Esophagus squamous epithelium (tissue), 4 donors: ENCODE data around the gene CILP2.

ENCODE experiments used
- CTCF ChIP-seq, 6 experiments: fragments of 450-650 bp in 4 of 6; fragments of 200-600 bp in 2 of 6; sonication (generic) in 2 of 6; IDR thresholded peaks; one replicate each; pipeline ENCODE4 v1.5.1; 2016 to 2019; ENCODE audit warnings: antibody characterized with exemption in 6 of 6, mild to moderate bottlenecking in 4 of 6, moderate library complexity in 4 of 6
- POLR2A ChIP-seq, 4 donors: fragments of 450-650 bp; IDR thresholded peaks; one replicate each; pipeline ENCODE4 v1.6.1; 2017; ENCODE audit warnings: antibody characterized with exemption in 4 of 4, mild to moderate bottlenecking in 4 of 4, moderate library complexity in 3 of 4

- TF ChIP-seq CTCF (IDR thresholded peaks at IDR 0.05) (no peak), POLR2A (IDR thresholded peaks at IDR 0.05) (no peak)
Observed at GRCh38 chr19:19559931-19560330, 21.9 kb downstream of the CILP2 start.
